ENCODE data around the gene STXBP6.

The STXBP6 gene

DNA sequence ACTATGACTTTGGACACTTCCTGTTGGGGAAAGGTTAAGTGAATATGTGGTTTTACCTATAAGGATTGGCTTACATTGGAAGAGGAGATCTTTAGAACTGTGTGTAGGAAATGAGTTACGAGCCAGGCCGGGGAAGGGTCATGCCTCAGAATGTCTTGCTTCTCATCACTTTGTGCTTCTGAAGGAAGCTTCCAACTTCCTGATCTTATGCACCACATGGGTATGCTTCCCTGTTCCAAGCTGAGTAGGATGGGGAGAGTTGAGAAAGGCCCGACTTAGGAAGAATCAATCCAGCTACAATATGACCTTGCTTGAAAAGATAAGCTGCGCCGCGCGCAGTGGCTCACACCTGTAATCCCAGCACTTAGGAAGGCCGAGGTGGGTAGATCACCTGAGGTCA is 59.9 kb downstream of the STXBP6 start:
- TF ChIP-seq, protein P1, sequence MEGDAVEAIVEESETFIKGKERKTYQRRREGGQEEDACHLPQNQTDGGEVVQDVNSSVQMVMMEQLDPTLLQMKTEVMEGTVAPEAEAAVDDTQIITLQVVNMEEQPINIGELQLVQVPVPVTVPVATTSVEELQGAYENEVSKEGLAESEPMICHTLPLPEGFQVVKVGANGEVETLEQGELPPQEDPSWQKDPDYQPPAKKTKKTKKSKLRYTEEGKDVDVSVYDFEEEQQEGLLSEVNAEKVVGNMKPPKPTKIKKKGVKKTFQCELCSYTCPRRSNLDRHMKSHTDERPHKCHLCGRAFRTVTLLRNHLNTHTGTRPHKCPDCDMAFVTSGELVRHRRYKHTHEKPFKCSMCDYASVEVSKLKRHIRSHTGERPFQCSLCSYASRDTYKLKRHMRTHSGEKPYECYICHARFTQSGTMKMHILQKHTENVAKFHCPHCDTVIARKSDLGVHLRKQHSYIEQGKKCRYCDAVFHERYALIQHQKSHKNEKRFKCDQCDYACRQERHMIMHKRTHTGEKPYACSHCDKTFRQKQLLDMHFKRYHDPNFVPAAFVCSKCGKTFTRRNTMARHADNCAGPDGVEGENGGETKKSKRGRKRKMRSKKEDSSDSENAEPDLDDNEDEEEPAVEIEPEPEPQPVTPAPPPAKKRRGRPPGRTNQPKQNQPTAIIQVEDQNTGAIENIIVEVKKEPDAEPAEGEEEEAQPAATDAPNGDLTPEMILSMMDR (IDR thresholded peaks at IDR 0.05; ENCODE audit: insufficient read depth, missing control alignments) = no peak
- FAIRE-seq = no peak
- no peak for DNase-seq (ENCODE audit: insufficient read length, low spot score)

DNA sequence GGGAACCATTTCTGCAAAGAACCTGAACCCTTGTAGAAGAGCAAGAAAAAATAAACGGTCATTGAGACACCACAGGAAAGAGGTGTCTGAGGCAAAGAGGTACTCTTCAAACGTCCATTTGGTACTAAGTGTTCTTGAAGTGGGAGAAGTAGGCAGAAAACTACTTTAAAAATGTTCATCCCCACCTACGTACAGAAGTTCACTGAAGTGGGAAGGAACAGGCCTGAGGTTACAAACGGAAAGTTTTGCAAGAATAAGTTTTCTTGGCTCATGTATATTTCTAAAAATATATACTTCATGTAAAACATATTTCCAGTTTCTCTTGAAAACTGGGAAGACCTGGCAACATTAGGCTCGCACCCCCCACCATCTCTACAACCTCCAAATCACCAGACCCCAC is 61.2 kb downstream of the STXBP6 start:
- TF ChIP-seq, protein P1 (IDR thresholded peaks at IDR 0.05; ENCODE audit: insufficient read depth, missing control alignments) = no peak
- FAIRE-seq (no peak), DNase-seq (ENCODE audit: insufficient read length, low spot score) (no peak)

- DNase-seq (ENCODE audit: insufficient read length, low spot score) = no peak
- TF ChIP-seq, protein P1 (IDR thresholded peaks at IDR 0.05; ENCODE audit: insufficient read depth, missing control alignments) = no peak
- FAIRE-seq = no peak
Measured at GRCh38 chr14:24986206-24986893, 63.6 kb downstream of the STXBP6 start.

- DNase-seq (ENCODE audit: insufficient read length, low spot score) (no peak), FAIRE-seq (no peak)
- TF ChIP-seq, protein P1 (IDR thresholded peaks at IDR 0.05; ENCODE audit: insufficient read depth, missing control alignments) = no peak
Measured at GRCh38 chr14:24984846-24985589, 64.9 kb downstream of the STXBP6 start.

GRCh38 chr14:24982472-24983155 is 67.3 kb downstream of the STXBP6 start:
- DNase-seq (ENCODE audit: insufficient read length, low spot score) = no peak
- TF ChIP-seq, protein P1 (IDR thresholded peaks at IDR 0.05; ENCODE audit: insufficient read depth, missing control alignments) = no peak
- no peak for FAIRE-seq

DNA sequence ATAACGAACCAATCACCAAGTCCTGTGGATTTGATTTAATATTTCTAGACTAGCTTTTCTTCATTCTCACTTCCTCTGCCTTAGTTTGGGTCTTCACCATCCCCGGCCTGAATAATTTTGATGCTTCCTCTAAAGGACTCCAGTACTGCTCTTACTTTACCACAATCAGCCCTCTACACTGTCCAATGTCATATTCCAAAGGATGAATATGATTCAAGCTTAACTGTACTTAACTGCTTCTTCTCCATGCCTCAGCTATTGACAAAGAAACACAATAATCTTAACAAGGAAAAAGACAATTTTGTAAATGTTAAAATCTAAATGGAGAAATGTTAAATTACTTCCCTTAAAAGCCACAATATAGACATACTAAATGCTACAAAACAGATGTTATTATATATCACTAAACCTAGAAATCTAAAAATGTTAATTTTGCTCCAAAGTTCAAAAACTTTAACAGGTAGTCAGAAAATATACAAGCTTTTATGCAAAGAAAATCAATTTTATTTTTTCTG is 70.2 kb downstream of the STXBP6 start:
- TF ChIP-seq, protein P1 (IDR thresholded peaks at IDR 0.05; ENCODE audit: insufficient read depth, missing control alignments) = no peak
- no peak for FAIRE-seq
- no peak for DNase-seq (ENCODE audit: insufficient read length, low spot score)

All from D721Med (cell line).